A549 (cell line): ENCODE measurements around the gene RAB12. TPM values are rescaled to one million over a fixed set of nuclear protein-coding genes. Genes with fewer than 3 reads are reported as not detected.

Experiments used
- ATAC-seq, 2 experiments: fragments of 200-7000 bp in 1 of 2; fragments of >200 bp in 1 of 2; cut with Nextera tagmentation in 1 of 2; cut with Tn5 transposase in 1 of 2; 3 replicates each; pipeline versions ENCODE4 v1.8.0 to v1.9.1; 2018 to 2020; ENCODE audit warnings: mild to moderate bottlenecking in 1 of 2, moderate library complexity in 1 of 2
- CTCF ChIA-PET: fragments of 300-600 bp; sonication (Branson Sonifier 250); formaldehyde crosslinking; extraction: SDS; loops from one replicate; lab custom pipeline; 2021; ENCODE audit warnings: antibody characterized with exemption, inconsistent platforms; lab: Yijun Ruan, JAX
- POLR2A ChIA-PET: fragments of 350-600 bp; formaldehyde crosslinking; extraction: SDS; loops from one replicate; lab custom pipeline; 2021; ENCODE audit warnings: antibody characterized with exemption, inconsistent platforms; lab: Yijun Ruan, JAX
- DNase-seq, 2 experiments: peaks; one replicate each; pipeline versions ENCODE4 v3.0.0 to v3.0.0-alpha.2; 2011 to 2016; ENCODE audit warnings: low read depth in 1 of 2, low spot score in 1 of 2
- FAIRE-seq: peaks from 2 replicates; lab custom pipeline; 2011; peaks lifted over from hg19 to GRCh38; lab: Jason Lieb, UNC
- H3K27ac ChIP-seq, 2 experiments: fragments of >200 bp; sonication (Bioruptor Twin); formaldehyde crosslinking; 3 replicates each; pipeline ENCODE4 v1.5.1; 2016 to 2017
- H3K4me1 ChIP-seq: fragments of >200 bp; sonication (Bioruptor Twin); formaldehyde crosslinking; 3 replicates; pipeline ENCODE4 v1.6.1; 2016
- H3K4me2 ChIP-seq: fragments of >200 bp; sonication (Bioruptor Twin); formaldehyde crosslinking; 3 replicates; pipeline ENCODE4 v1.6.1; 2016
- H3K4me3 ChIP-seq: fragments of >200 bp; sonication (Bioruptor Twin); formaldehyde crosslinking; 3 replicates; pipeline ENCODE4 v1.5.1; 2016
- H3K9me3 ChIP-seq: fragments of >200 bp; sonication (Bioruptor Twin); formaldehyde crosslinking; 3 replicates; pipeline ENCODE4 v1.6.1; 2016
- BHLHE40 ChIP-seq: IDR thresholded peaks from 2 replicates; pipeline ENCODE4 v1.6.1; 2012; ENCODE audit warnings: low read depth, low read length, inconsistent platforms
- CBX2 ChIP-seq: fragments of 200-600 bp; sonication (generic); IDR thresholded peaks from 2 replicates; pipeline ENCODE4 v1.6.1; 2016; ENCODE audit warnings: low read depth, mild to moderate bottlenecking, borderline replicate concordance
- CEBPB ChIP-seq, 2 experiments: fragments of >200 bp in 1 of 2; sonication (Bioruptor Twin) in 1 of 2; formaldehyde crosslinking in 1 of 2; IDR thresholded peaks; 2 replicates each; pipeline ENCODE4 v1.6.1; 2012 to 2016
- CHD2 ChIP-seq: fragments of 150-350 bp; IDR thresholded peaks from 2 replicates; pipeline ENCODE4 v1.6.1; 2014; ENCODE audit warnings: low read length; ENCODE audit not compliant: partially characterized antibody
- CTCF ChIP-seq: fragments of >200 bp; sonication (Bioruptor Twin); formaldehyde crosslinking; IDR thresholded peaks from 3 replicates; pipeline ENCODE4 v1.5.1; 2016
- E2F6 ChIP-seq: IDR thresholded peaks from 2 replicates; pipeline ENCODE4 v1.6.1; 2012; ENCODE audit warnings: low read depth, borderline replicate concordance
- EHMT2 ChIP-seq: fragments of 200-600 bp; sonication (generic); IDR thresholded peaks from 2 replicates; pipeline ENCODE4 v1.6.1; 2016; ENCODE audit warnings: antibody characterized with exemption, low read depth, mild to moderate bottlenecking, moderate library complexity
- FOXS1 ChIP-seq: fragments of 250-450 bp; sonication (Bioruptor Pico); IDR thresholded peaks from 2 replicates; pipeline ENCODE4 v1.5.0; 2020; ENCODE audit warnings: mild to moderate bottlenecking, moderate library complexity
- KDM1A ChIP-seq: fragments of 200-600 bp; sonication (generic); IDR thresholded peaks from 2 replicates; pipeline ENCODE4 v1.6.1; 2016; ENCODE audit warnings: low read depth, mild to moderate bottlenecking
- MAZ ChIP-seq: fragments of 150-350 bp; IDR thresholded peaks from 2 replicates; pipeline ENCODE4 v1.6.1; 2014; ENCODE audit warnings: antibody characterized with exemption, low read depth, low read length, borderline replicate concordance
- NFE2L2 ChIP-seq: fragments of 150-350 bp; conservative IDR thresholded peaks from 2 replicates; pipeline ENCODE4 v1.6.1; 2014; ENCODE audit warnings: low read length
- NR3C1 ChIP-seq: fragments of >200 bp; sonication (Bioruptor Twin); formaldehyde crosslinking; IDR thresholded peaks from 3 replicates; pipeline ENCODE4 v1.6.1; 2017
- PBX3 ChIP-seq: IDR thresholded peaks from 2 replicates; pipeline ENCODE4 v1.6.1; 2012
- POLR2A ChIP-seq: IDR thresholded peaks from 2 replicates; pipeline ENCODE4 v1.6.1; 2012; ENCODE audit warnings: mild to moderate bottlenecking, low read length
- RAD21 ChIP-seq, 2 experiments: fragments of >200 bp in 1 of 2; sonication (Bioruptor Twin) in 1 of 2; formaldehyde crosslinking in 1 of 2; IDR thresholded peaks in 1 of 2; conservative IDR thresholded peaks in 1 of 2; 2 replicates in 1 of 2; 3 replicates in 1 of 2; pipeline ENCODE4 v1.6.1; 2012 to 2018; ENCODE audit warnings: inconsistent platforms in 1 of 2
- SREBF2 ChIP-seq: fragments of 450-650 bp; IDR thresholded peaks from 2 replicates; pipeline ENCODE4 v1.6.1; 2014; ENCODE audit warnings: mild to moderate bottlenecking, moderate library complexity
- TFCP2L1 ChIP-seq: fragments of 250-450 bp; sonication (Bioruptor Pico); IDR thresholded peaks from 2 replicates; pipeline ENCODE4 v1.5.0; 2021; ENCODE audit warnings: mild to moderate bottlenecking
- TP53 ChIP-seq: fragments of 250-450 bp; sonication (Bioruptor Pico); IDR thresholded peaks from 2 replicates; pipeline ENCODE4 v1.5.0; 2021; ENCODE audit warnings: mild to moderate bottlenecking, moderate library complexity
- ZC3H11A ChIP-seq: fragments of 450-650 bp; IDR thresholded peaks from 2 replicates; pipeline ENCODE4 v1.6.1; 2014; ENCODE audit warnings: antibody characterized with exemption, mild to moderate bottlenecking
- ZFP36 ChIP-seq: fragments of 450-650 bp; IDR thresholded peaks from 2 replicates; pipeline ENCODE4 v1.6.1; 2014; ENCODE audit warnings: borderline replicate concordance; ENCODE audit not compliant: partially characterized antibody
- WGBS: methylation state at CpG from one replicate; pipeline ENCODE4 v1.1.6; 2017; ENCODE audit errors: missing lambda C conversion rate; 5-methylcytosine and 5-hydroxymethylcytosine counted together
- polyA plus RNA-seq, 4 experiments: library from polyadenylated mRNA; depleted of rRNA in 3 of 4; stranded (reverse); fragments of >200 nt; fragmentation: RNase III in 1 of 4; extraction: RNeasy Plus Mini Kit Qiagen cat#74134 plus additional on column Dnase treatment in 1 of 4; gene quantifications; 2 replicates in 3 of 4; 3 replicates in 1 of 4; pipeline ENCODE4 v1.2.3, GENCODE V29; 2011 to 2017

RAB12 gene
- polyA plus RNA-seq, 2 of the 4 experiments (the other 2 are of a cell fraction) = 23.4 to 31.3 TPM

- TF ChIP-seq PBX3 = no peak
- TF ChIP-seq BHLHE40 = no peak
- no peak for TF ChIP-seq E2F6
- no peak for TF ChIP-seq NFE2L2
- TF ChIP-seq CEBPB (IDR thresholded peaks at IDR 0.05) = no peak
- TF ChIP-seq KDM1A = no peak
- TF ChIP-seq TP53 (CRISPR knock-in tag) = no peak
- no peak for TF ChIP-seq POLR2A
These were observed 79.1 kb downstream of the RAB12 start (continued) for GRCh38 chr18:8688216-8688800.

- Histone ChIP-seq H3K4me1 (no peaks in the 10 kb centered on the region), H3K9me3 (no peaks in the 10 kb centered on the region), H3K4me3 (no peak overlapping the region), H3K4me2 (no peak overlapping the region), H3K27ac (no peak overlapping the region)
- TF ChIP-seq CHD2 (no peak), POLR2A (no peak), NFE2L2 (no peak), EHMT2 (no peak), CTCF (no peak), TFCP2L1 (no peak), SREBF2 (no peak), TP53 (CRISPR knock-in tag) (no peak), CEBPB (IDR thresholded peaks at IDR 0.05) (no peak), CBX2 (no peak), MAZ (no peak), FOXS1 (CRISPR knock-in tag) (no peak), NR3C1 (no peak), BHLHE40 (no peak), RAD21 (conservative IDR thresholded peaks at IDR 0.05 in 1 of 2, IDR thresholded peaks at IDR 0.05 in 1 of 2) (no peak), ZC3H11A (no peak), PBX3 (no peak), ZFP36 (no peak)
- ChIA-PET POLR2A (no interaction called here), CTCF (interaction anchor here (1.5 to 2.5 kb wide), 2 partner anchors 8 kb away, joined by 3 to 19 read pairs; no protein-coding TSS in a partner anchor)
- FAIRE-seq (no peak), ATAC-seq (no peak), DNase-seq (no peak)
- WGBS = 97% methylated on average over 6 of the region's 8 CpGs
These were observed 79.6 kb downstream of the RAB12 start for GRCh38 chr18:8688816-8689215.

Other genes with a start within 250 kb of the RAB12 start
- 43.6 and 44.4 TPM in 2 replicates for gene MTCL1, start 96.1 kb downstream of the RAB12 start, polyA plus RNA-seq (2011; rRNA removed)
- gene MTCL1, start 96.1 kb downstream of the RAB12 start, polyA plus RNA-seq (2017; fragmentation: RNase III; extraction: RNeasy Plus Mini Kit Qiagen cat#74134 plus additional on column Dnase treatment) = 48.6 to 56.0 TPM (median 49.6 TPM) in 3 replicates